K562 (cell line): ENCODE data around the gene EFNA5.

Experiments used
- CREB1 ChIP-seq, 2 experiments: sonication (generic) in 1 of 2; formaldehyde crosslinking in 1 of 2; IDR thresholded peaks; 2 replicates each; pipeline versions ENCODE4 v1.6.1 to v1.8.0; 2012 to 2022; ENCODE audit warnings: inconsistent platforms in 1 of 2, mild to moderate bottlenecking in 1 of 2, missing genetic modification reagents in 1 of 2, moderate library complexity in 1 of 2
- CTCF ChIP-seq, 3 experiments: IDR thresholded peaks in 2 of 3; conservative IDR thresholded peaks in 1 of 3; 2 replicates each; pipeline ENCODE4 v1.5.1; 2011 to 2012; ENCODE audit warnings: low read length in 3 of 3, mild to moderate bottlenecking in 3 of 3, control low read depth in 2 of 3, improper control_type of control experiment in 1 of 3, inconsistent platforms in 1 of 3, low read depth in 1 of 3, mixed read lengths in 1 of 3, moderate library complexity in 1 of 3; ENCODE audit not compliant: insufficient read depth in 2 of 3
- HLTF ChIP-seq: fragments of 450-650 bp; IDR thresholded peaks from 2 replicates; pipeline ENCODE4 v1.6.1; 2016
- NRF1 ChIP-seq, 2 experiments: fragments of 450-650 bp; IDR thresholded peaks in 1 of 2; conservative IDR thresholded peaks in 1 of 2; 2 replicates each; pipeline ENCODE4 v1.6.1; 2014; ENCODE audit warnings: mild to moderate bottlenecking in 2 of 2
- SMAD3 ChIP-seq: fragments of 450-650 bp; formaldehyde crosslinking; conservative IDR thresholded peaks from 2 replicates; pipeline ENCODE4 v1.4.0; 2020; ENCODE audit warnings: mild to moderate bottlenecking
- TEAD2 ChIP-seq: fragments of 450-650 bp; IDR thresholded peaks from 2 replicates; pipeline ENCODE4 v1.6.1; 2016; ENCODE audit warnings: missing genetic modification characterization, control low read depth, missing compliant biosample characterization

DNA sequence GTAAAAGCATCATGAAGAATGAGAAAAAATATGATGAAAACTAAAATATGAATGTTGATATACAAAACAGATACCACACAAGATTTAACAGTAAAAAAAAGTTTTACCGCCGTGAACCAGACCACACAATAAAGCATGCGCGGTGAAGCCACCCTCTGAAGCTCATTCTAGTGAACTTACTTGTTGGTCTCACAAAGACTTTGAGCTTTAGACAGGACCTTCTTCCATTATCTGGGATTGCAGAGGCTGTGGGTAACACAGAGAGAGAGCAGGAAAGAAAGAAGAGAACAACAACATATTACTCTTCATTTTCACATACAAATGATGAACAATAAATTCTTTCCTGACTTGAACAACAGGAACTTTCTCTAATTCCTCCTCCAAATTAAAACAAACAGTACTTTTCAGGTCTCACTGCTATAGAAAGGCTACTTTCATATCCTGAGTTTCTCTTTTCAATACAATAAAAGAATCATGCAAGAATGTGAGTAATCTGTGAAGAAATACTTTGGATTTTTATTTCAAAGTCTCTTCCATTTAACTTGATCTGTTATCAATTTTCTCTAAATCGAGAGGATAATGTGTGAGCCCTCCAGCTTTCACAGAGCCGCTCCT is 283.1 kb downstream of the EFNA5 start:
- TF ChIP-seq SMAD3 (CRISPR knock-in tag) (no peak), TEAD2 (tag) (no peak), CTCF (IDR thresholded peaks at IDR 0.05 in 2 of 3, conservative IDR thresholded peaks at IDR 0.05 in 1 of 3; ENCODE audit: insufficient read depth in 2 of 3, low read depth in 1 of 3, low read length in 3 of 3) (no peak), NRF1 (conservative IDR thresholded peaks at IDR 0.05 in 1 of 2, IDR thresholded peaks at IDR 0.05 in 1 of 2) (no peak), HLTF (no peak), CREB1 (IDR thresholded peaks at IDR 0.05) (no peak), CREB1 (CRISPR knock-in tag; IDR thresholded peaks at IDR 0.05) (no peak)
